ENCODE results near the gene NEURL4. TPM values are rescaled to one million over a fixed set of nuclear protein-coding genes. Genes with fewer than 3 reads are reported as not detected.

Gene NEURL4
- total and polyA plus RNA-seq, 4 donors: 0.76 to 14.2 (median 7.3) TPM

GRCh38 chr17:7329997-7330637 is 982 bp upstream of the NEURL4 start:
- peaks cover 8 to 22% (median 15%) of the 10 kb centered on the region in 4 donors for H3K4me1 ChIP-seq (ENCODE audit: control insufficient read depth in 4 of 4, insufficient read depth in 4 of 4, low read length in 3 of 4)
- H3K4me3 ChIP-seq (ENCODE audit: low read depth in 1 of 3, low read length in 3 of 3): peak overlapping the region; percentile 70 to 93 (median 84)
- TF ChIP-seq, protein P1, sequence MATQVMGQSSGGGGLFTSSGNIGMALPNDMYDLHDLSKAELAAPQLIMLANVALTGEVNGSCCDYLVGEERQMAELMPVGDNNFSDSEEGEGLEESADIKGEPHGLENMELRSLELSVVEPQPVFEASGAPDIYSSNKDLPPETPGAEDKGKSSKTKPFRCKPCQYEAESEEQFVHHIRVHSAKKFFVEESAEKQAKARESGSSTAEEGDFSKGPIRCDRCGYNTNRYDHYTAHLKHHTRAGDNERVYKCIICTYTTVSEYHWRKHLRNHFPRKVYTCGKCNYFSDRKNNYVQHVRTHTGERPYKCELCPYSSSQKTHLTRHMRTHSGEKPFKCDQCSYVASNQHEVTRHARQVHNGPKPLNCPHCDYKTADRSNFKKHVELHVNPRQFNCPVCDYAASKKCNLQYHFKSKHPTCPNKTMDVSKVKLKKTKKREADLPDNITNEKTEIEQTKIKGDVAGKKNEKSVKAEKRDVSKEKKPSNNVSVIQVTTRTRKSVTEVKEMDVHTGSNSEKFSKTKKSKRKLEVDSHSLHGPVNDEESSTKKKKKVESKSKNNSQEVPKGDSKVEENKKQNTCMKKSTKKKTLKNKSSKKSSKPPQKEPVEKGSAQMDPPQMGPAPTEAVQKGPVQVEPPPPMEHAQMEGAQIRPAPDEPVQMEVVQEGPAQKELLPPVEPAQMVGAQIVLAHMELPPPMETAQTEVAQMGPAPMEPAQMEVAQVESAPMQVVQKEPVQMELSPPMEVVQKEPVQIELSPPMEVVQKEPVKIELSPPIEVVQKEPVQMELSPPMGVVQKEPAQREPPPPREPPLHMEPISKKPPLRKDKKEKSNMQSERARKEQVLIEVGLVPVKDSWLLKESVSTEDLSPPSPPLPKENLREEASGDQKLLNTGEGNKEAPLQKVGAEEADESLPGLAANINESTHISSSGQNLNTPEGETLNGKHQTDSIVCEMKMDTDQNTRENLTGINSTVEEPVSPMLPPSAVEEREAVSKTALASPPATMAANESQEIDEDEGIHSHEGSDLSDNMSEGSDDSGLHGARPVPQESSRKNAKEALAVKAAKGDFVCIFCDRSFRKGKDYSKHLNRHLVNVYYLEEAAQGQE (IDR thresholded peaks at IDR 0.05): no peak
- no peak for TF ChIP-seq FOXA1 (IDR thresholded peaks at IDR 0.05)
- no peak for TF ChIP-seq ZBTB33 (IDR thresholded peaks at IDR 0.05)
- H3K9me3 ChIP-seq (ENCODE audit: control insufficient read depth in 4 of 4, low read length in 3 of 4): no peaks in the 10 kb centered on the region
- peak; percentile 85 for DNase-seq (ENCODE audit: low spot score)
- H3K27ac ChIP-seq (ENCODE audit: low read depth in 1 of 2, low read length in 2 of 2): peak overlapping the region; percentile 65 to 82
- H3K9ac ChIP-seq (ENCODE audit: low read depth in 1 of 2, low read length in 2 of 2): peak overlapping the region in 1 of 2 donors; percentile 68
- 1% methylated on average over 34 of the region's 34 CpGs for WGBS
- no peaks in the 10 kb centered on the region for H3K27me3 ChIP-seq (ENCODE audit: control insufficient read depth in 4 of 4, insufficient read depth in 4 of 4, low read length in 3 of 4)
- peaks cover 0 to 14% (median 4%) of the 10 kb centered on the region in 4 donors for H3K36me3 ChIP-seq (ENCODE audit: control insufficient read depth in 4 of 4, insufficient read depth in 3 of 4, low read depth in 1 of 4, low read length in 3 of 4)

DNA sequence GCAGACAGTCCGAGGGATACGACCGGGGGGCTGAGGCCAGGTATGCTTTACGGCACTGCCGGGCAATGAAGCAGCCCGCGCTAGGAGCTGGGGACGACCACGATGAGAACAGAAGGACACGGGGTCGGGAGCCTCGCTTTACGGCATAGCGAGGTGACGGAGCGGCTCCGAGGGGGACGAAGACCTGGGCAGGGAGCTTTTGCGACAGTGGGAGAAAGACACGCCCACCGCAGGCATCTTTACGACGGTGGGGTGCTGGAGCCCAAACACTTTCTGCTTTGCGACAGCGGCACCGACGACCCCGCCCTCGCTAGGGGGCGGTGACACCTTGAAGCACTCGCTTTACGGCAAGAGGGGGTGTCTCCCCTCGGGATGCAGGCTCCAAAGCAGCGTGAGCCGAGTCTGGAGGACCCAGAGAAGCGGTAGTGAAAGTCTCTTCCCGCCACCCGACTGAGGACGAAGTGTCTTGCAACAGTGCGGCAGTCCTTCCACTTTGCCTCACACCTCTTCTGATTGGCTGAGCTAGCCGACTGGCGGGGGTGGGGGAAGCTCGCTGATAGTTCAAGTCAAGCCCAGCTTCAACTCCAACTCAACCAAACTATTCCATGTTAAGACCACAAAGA is 350 bp upstream of the NEURL4 start:
- DNase-seq (ENCODE audit: low spot score): peak; percentile 95
- Histone ChIP-seq H3K9ac (ENCODE audit: low read depth in 1 of 2, low read length in 2 of 2) (peak overlapping the region; percentile 57 to 68), H3K4me3 (ENCODE audit: low read depth in 1 of 3, low read length in 3 of 3) (peak overlapping the region; percentile 70 to 93 (median 84)), H3K27ac (ENCODE audit: low read depth in 1 of 2, low read length in 2 of 2) (peak overlapping the region; percentile 65 to 82), H3K27me3 (ENCODE audit: control insufficient read depth in 4 of 4, insufficient read depth in 4 of 4, low read length in 3 of 4) (no peaks in the 10 kb centered on the region), H3K36me3 (ENCODE audit: control insufficient read depth in 4 of 4, insufficient read depth in 3 of 4, low read depth in 1 of 4, low read length in 3 of 4) (peaks cover 0 to 18% (median 6%) of the 10 kb centered on the region in 4 donors), H3K4me1 (ENCODE audit: control insufficient read depth in 4 of 4, insufficient read depth in 4 of 4, low read length in 3 of 4) (peaks cover 8 to 22% (median 15%) of the 10 kb centered on the region in 4 donors), H3K9me3 (ENCODE audit: control insufficient read depth in 4 of 4, low read length in 3 of 4) (no peaks in the 10 kb centered on the region)
- WGBS: under 1% methylated on average over 43 of the region's 43 CpGs
- TF ChIP-seq NR2F2 (IDR thresholded peaks at IDR 0.05) (peak; percentile 43), MAX (IDR thresholded peaks at IDR 0.05) (no peak), HNF4A (conservative IDR thresholded peaks at IDR 0.05) (peak in 1 of 2 donors; percentile 46), FOXA1 (IDR thresholded peaks at IDR 0.05) (peak; percentile 12), ZBTB33 (IDR thresholded peaks at IDR 0.05) (peak; percentile 9), RXRA (IDR thresholded peaks at IDR 0.05) (peak; percentile 52 to 73), SP1 (IDR thresholded peaks at IDR 0.05) (peak; percentile 69), ATF3 (IDR thresholded peaks at IDR 0.05) (no peak), GABPA (IDR thresholded peaks at IDR 0.05 in 1 of 2, conservative IDR thresholded peaks at IDR 0.05 in 1 of 2) (peak in 1 of 2 donors; percentile 75), FOXA2 (IDR thresholded peaks at IDR 0.05) (no peak), EGR1 (IDR thresholded peaks at IDR 0.05; ENCODE audit: low read depth in 2 of 2) (no peak), TAF1 (conservative IDR thresholded peaks at IDR 0.05) (no peak), HNF4G (IDR thresholded peaks at IDR 0.05) (no peak), YY1 (IDR thresholded peaks at IDR 0.05) (peak; percentile 92), RAD21 (IDR thresholded peaks at IDR 0.05) (no peak)
- TF ChIP-seq, protein P1 (IDR thresholded peaks at IDR 0.05): peak; percentile 46

All from liver (tissue), 9 donors.